Keratinocyte (primary cell): ENCODE measurements around the gene PNKP. TPM values are rescaled to one million over a fixed set of nuclear protein-coding genes. Genes with fewer than 3 reads are reported as not detected.

ENCODE experiments used
- DNase-seq: peaks from one replicate; pipeline ENCODE4 v3.0.0-alpha.2; 2011; ENCODE audit warnings: low read depth, missing footprints, low spot score
- FAIRE-seq: peaks from 2 replicates; lab custom pipeline; 2011; peaks lifted over from hg19 to GRCh38; lab: Jason Lieb, UNC
- H2AFZ ChIP-seq: 2 replicates; pipeline ENCODE4 v1.6.0; 2012; ENCODE audit warnings: low read length, control low read depth, inconsistent platforms; ENCODE audit not compliant: control insufficient read depth
- H3K27ac ChIP-seq: 2 replicates; pipeline ENCODE4 v1.5.1; 2011; ENCODE audit warnings: low read length; ENCODE audit not compliant: control insufficient read depth, insufficient read depth
- H3K27me3 ChIP-seq: 3 replicates; pipeline ENCODE4 v1.6.0; 2011; ENCODE audit warnings: low read length; ENCODE audit not compliant: control insufficient read depth, insufficient read depth; ENCODE audit errors: extremely low read depth
- H3K36me3 ChIP-seq, 2 experiments: 2 replicates in 1 of 2; 3 replicates in 1 of 2; pipeline ENCODE4 v1.5.1; 2011; ENCODE audit warnings: low read length in 2 of 2, mild to moderate bottlenecking in 1 of 2; ENCODE audit not compliant: control insufficient read depth in 2 of 2, insufficient read depth in 2 of 2; ENCODE audit errors: extremely low read depth in 1 of 2
- H3K4me1 ChIP-seq: 3 replicates; pipeline ENCODE4 v1.5.1; 2011; ENCODE audit warnings: low read length; ENCODE audit not compliant: control insufficient read depth, insufficient read depth; ENCODE audit errors: extremely low read depth
- H3K4me2 ChIP-seq: 3 replicates; pipeline ENCODE4 v1.6.0; 2011; ENCODE audit warnings: low read depth, low read length; ENCODE audit not compliant: control insufficient read depth, insufficient read depth; ENCODE audit errors: extremely low read depth
- H3K4me3 ChIP-seq, 3 experiments: fragments of 200-600 bp in 1 of 3; sonication (generic) in 1 of 3; 2 replicates in 2 of 3; 3 replicates in 1 of 3; pipeline ENCODE4 v1.5.1; 2011 to 2016; ENCODE audit warnings: low read length in 3 of 3, mild to moderate bottlenecking in 3 of 3, control low read depth in 2 of 3, inconsistent platforms in 1 of 3, low read depth in 1 of 3, mixed read lengths in 1 of 3, mixed run types in 1 of 3, moderate library complexity in 1 of 3; ENCODE audit not compliant: control insufficient read depth in 2 of 3, insufficient read depth in 2 of 3; ENCODE audit errors: extremely low read depth in 1 of 3
- H3K79me2 ChIP-seq: 2 replicates; pipeline ENCODE4 v1.6.0; 2012; ENCODE audit warnings: low read length; ENCODE audit not compliant: control insufficient read depth, insufficient read depth
- H3K9ac ChIP-seq: 3 replicates; pipeline ENCODE4 v1.6.0; 2011; ENCODE audit warnings: low read length; ENCODE audit not compliant: control insufficient read depth, insufficient read depth; ENCODE audit errors: extremely low read depth
- H3K9me1 ChIP-seq: 3 replicates; pipeline ENCODE4 v1.6.0; 2011; ENCODE audit warnings: low read length; ENCODE audit not compliant: control insufficient read depth, insufficient read depth; ENCODE audit errors: extremely low read depth
- H3K9me3 ChIP-seq: 2 replicates; pipeline ENCODE4 v1.5.1; 2012; ENCODE audit warnings: low read depth, low read length; ENCODE audit not compliant: control insufficient read depth
- H4K20me1 ChIP-seq: 3 replicates; pipeline ENCODE4 v1.6.0; 2011; ENCODE audit warnings: low read length; ENCODE audit not compliant: control insufficient read depth, insufficient read depth; ENCODE audit errors: extremely low read depth
- CTCF ChIP-seq, 3 experiments: IDR thresholded peaks in 1 of 3; conservative IDR thresholded peaks in 1 of 3; optimal IDR thresholded peaks in 1 of 3; 2 replicates in 2 of 3; 3 replicates in 1 of 3; pipeline versions ENCODE3 to v1.5.1; 2011; ENCODE audit warnings: low read length in 3 of 3, mild to moderate bottlenecking in 3 of 3, moderate library complexity in 2 of 3, control low read depth in 1 of 3, inconsistent platforms in 1 of 3; ENCODE audit not compliant: insufficient read depth in 2 of 3; ENCODE audit errors: extremely low read depth in 1 of 3
- EZH2 ChIP-seq: IDR thresholded peaks from one replicate; pipeline ENCODE4 v1.6.1; 2012; ENCODE audit warnings: inconsistent platforms, mild to moderate bottlenecking, low read length, moderate library complexity
- dilution Hi-C: fragments of 300-500 bp; cut with MboI; formaldehyde crosslinking; loops from one replicate; pipeline ENCODE4 v1.7.0; 2020; ENCODE audit warnings: low sequenced_read_pairs; ENCODE audit not compliant: extremely low pct_ligation_motif_present
- polyA plus RNA-seq, 5 experiments: library from polyadenylated mRNA; depleted of rRNA in 3 of 5; stranded (reverse) in 3 of 5; stranded (forward) in 1 of 5; unstranded in 1 of 5; fragments of >200 nt; gene quantifications; 1 replicate in 1 of 5; 2 replicates in 3 of 5; 3 replicates in 1 of 5; pipeline versions ENCODE4 v1.2.1 to v1.2.3, GENCODE V29; 2011 to 2012; ENCODE audit warnings: missing spikeins in 2 of 5, low read depth in 1 of 5, low replicate concordance in 1 of 5

Gene PNKP
- polyA plus RNA-seq, 1 donor (not counting 4 experiments of a cell fraction or from before 2014, with no cell fraction given) = 19.3 TPM

- dilution Hi-C loops = no loop called here
- Histone ChIP-seq H3K9me3 (no peaks in the 10 kb centered on the region), H3K36me3 (no peaks in the 10 kb centered on the region), H3K4me1 (peaks cover 6% of the 10 kb centered on the region), H4K20me1 (no peaks in the 10 kb centered on the region), H2AFZ (no peak overlapping the region), H3K4me2 (no peak overlapping the region), H3K9ac (no peak overlapping the region), H3K4me3 (no peak overlapping the region), H3K9me1 (no peaks in the 10 kb centered on the region), H3K79me2 (no peaks in the 10 kb centered on the region), H3K27me3 (peaks cover 25% of the 10 kb centered on the region), H3K27ac (no peak overlapping the region)
- FAIRE-seq (no peak), DNase-seq (no peak)
- TF ChIP-seq EZH2 (no peak), CTCF (optimal IDR thresholded peaks at IDR 0.05 in 1 of 3, IDR thresholded peaks at IDR 0.05 in 1 of 3, conservative IDR thresholded peaks at IDR 0.05 in 1 of 3; ENCODE audit: extremely low read depth in 1 of 3, insufficient read depth in 2 of 3, low read length in 3 of 3) (no peak)
These were observed 25.3 kb upstream of the PNKP start for GRCh38 chr19:49892716-49893115.

DNA sequence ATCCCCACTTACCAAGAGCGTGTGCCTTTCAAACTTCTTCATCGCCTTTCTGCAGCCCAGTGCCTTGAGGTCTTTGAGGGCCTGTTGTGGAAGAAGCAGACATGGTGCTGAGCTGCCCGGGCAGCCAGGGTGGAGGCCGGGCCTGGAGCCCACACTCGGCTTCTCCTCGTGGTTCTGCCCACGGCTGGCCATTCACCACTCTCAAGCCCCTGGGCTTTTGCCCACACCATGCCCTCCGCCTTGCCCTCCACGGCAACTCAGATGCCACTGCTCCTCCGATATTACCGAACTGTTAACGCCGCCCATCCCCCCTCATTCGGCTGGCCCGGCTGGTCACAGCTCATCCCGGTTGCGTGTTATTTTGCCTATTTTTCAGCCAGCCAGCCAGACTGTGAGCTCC, 24.0 kb upstream of the PNKP start:
- Histone ChIP-seq H3K36me3 (no peaks in the 10 kb centered on the region), H3K9me3 (no peaks in the 10 kb centered on the region), H3K9me1 (no peaks in the 10 kb centered on the region), H3K27ac (no peak overlapping the region), H3K27me3 (peaks cover 17% of the 10 kb centered on the region), H2AFZ (no peak overlapping the region), H3K9ac (no peak overlapping the region), H4K20me1 (no peaks in the 10 kb centered on the region), H3K79me2 (no peaks in the 10 kb centered on the region), H3K4me2 (no peak overlapping the region), H3K4me1 (peaks cover 2% of the 10 kb centered on the region), H3K4me3 (no peak overlapping the region)
- TF ChIP-seq CTCF (optimal IDR thresholded peaks at IDR 0.05 in 1 of 3, IDR thresholded peaks at IDR 0.05 in 1 of 3, conservative IDR thresholded peaks at IDR 0.05 in 1 of 3; ENCODE audit: extremely low read depth in 1 of 3, insufficient read depth in 2 of 3, low read length in 3 of 3) (no peak), EZH2 (no peak)
- dilution Hi-C loops = no loop called here
- no peak for DNase-seq
- no peak for FAIRE-seq
